ENCODE measurements around the gene KRAS. TPM values are rescaled to one million over a fixed set of nuclear protein-coding genes. Genes with fewer than 3 reads are reported as not detected.

Gene KRAS
- total RNA-seq, 4 donors from 2014 or later: 10.6 to 29.5 (median 12.5) TPM

DNA sequence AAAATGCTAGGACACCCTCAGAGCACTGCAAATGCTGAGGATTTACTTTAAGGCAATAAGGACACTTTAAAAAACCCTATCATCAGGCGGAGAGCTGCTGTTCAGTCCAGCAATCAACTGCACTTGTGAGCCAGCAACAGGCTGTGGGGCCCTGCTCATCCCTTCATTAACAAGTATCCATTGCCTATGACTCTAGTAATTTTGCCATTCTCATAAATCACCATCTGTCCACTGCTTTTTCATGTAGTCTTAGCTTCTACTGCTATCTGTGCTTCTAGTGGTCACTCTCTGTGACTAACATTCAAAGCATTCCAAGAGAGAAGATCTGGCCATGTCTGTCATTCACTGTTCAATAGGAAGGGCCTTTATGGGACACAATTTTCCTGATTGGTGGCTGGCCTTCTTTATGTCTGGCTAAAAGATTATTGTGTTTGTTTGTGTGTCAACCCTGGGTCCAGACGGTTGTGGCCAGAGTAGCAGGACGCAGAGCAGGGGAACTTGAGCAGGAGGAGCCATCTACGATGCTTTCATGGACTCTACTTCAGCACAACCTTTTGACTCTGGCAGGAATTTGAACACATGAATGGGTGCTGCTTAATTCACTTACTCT lies 3.6 kb upstream of the KRAS start:
- TF ChIP-seq, protein P1, sequence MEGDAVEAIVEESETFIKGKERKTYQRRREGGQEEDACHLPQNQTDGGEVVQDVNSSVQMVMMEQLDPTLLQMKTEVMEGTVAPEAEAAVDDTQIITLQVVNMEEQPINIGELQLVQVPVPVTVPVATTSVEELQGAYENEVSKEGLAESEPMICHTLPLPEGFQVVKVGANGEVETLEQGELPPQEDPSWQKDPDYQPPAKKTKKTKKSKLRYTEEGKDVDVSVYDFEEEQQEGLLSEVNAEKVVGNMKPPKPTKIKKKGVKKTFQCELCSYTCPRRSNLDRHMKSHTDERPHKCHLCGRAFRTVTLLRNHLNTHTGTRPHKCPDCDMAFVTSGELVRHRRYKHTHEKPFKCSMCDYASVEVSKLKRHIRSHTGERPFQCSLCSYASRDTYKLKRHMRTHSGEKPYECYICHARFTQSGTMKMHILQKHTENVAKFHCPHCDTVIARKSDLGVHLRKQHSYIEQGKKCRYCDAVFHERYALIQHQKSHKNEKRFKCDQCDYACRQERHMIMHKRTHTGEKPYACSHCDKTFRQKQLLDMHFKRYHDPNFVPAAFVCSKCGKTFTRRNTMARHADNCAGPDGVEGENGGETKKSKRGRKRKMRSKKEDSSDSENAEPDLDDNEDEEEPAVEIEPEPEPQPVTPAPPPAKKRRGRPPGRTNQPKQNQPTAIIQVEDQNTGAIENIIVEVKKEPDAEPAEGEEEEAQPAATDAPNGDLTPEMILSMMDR (IDR thresholded peaks at IDR 0.05; ENCODE audit: low read depth): no peak

DNA sequence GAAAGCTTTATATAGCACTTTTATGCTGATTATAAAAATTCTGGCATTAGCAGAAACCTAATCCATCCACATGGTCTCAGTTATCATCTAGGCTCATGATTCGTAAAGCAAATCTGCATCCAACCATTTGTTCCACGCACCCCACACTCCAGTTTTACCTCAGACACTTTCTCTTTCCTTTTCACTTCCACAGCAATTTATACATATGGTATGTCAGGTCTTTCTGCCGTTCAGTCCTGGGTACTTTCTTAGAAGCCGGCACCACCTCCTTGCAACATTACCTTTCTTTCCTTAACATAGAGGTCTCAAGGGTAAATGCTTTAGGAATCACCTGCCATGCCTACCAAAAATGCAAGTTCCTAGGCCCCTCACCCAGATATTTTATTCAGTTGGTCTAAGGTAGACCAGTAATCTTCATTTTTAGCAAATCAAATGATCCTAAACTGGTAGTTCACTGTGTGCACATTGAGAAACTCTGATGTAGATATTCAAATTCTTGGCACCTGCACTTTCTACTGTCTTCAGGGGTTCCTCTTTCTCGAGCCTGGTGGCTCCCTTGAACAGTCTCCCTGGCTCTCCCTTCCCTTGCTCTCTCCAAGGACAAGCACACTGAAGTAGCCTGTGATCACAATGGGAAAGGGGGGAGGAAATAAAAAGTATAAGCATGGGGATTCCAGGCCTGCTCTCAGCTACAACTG lies 2.8 kb upstream of the KRAS start:
- TF ChIP-seq, protein P1 (IDR thresholded peaks at IDR 0.05; ENCODE audit: low read depth): no peak

DNA sequence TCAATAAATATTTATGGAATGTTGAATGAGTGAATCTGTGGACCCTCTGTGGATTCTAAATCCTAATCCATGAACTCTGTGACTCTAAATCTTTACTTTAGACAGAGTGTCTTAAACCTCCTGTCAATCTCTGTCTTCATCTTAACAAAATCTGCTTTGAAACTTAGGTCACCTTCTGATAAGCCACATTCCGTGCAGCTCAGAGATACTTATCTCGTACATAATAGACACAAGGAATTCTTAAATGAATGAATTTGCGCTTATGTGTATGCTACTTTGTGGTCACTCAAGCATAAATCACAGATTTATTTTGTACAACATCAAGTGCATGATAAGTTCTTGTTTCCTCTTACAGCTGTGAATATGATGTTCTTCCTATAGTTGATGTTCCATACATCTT lies 2.2 kb upstream of the KRAS start:
- TF ChIP-seq, protein P1 (IDR thresholded peaks at IDR 0.05; ENCODE audit: low read depth): no peak

DNA sequence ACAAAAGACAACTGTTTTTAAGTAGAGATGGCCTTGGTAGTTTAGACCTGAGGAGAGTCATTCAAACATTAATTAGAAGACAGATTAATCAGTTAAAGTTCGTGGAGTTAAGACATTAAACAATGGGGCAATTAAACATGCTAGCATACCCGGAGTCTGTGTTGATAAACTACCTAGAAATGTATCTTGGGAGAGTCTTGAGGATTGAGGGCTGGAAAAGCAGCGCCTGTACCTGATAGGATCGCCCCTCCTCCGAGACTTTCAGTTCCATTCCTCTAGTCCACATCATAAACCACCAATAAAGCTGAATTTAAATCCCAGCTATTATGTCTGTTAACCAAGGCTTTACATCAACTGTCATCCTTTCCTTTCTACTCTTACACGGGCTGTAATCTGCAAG lies 1.0 kb upstream of the KRAS start:
- TF ChIP-seq, protein P1 (IDR thresholded peaks at IDR 0.05; ENCODE audit: low read depth): no peak

DNA sequence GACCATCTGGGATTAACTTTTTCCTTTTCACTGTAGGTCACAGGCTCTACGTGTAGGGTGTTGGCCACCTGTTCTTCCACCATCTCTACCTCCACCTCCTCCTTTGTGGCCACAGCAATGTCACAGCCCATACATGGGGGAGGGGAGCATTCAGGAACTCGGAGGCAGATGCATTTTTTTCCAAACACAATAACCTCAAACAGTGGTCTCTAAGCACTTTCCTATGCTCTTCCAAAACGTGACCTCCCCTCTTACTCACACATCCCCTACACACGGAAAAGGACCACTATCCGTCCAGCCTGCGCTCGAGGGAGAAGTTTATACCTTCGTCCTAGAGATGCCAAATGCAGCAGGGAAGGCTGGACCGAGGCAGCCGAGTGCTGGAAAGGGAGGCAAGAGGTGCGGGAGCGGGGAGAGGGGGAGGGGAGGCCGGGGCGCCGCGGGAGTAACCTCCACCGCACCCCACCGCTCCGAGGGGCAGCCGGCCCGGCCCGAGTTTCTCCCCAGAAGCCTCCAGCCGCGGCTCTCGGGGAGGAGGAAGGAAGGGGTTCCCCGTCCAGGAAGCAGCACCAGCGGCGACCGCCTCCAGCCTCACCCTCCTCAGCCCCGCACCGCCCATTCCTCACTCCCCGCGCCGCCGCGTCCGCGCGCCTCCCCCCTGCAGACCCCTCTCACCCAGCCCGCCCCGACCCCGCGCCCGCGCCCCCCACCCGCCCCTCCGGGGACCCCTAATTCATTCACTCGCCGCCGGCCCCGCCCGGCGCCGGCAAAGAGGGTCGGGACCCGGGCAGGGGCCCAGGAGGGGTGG lies 594 bp downstream of the KRAS start:
- TF ChIP-seq, protein P1 (IDR thresholded peaks at IDR 0.05; ENCODE audit: low read depth): no peak

DNA sequence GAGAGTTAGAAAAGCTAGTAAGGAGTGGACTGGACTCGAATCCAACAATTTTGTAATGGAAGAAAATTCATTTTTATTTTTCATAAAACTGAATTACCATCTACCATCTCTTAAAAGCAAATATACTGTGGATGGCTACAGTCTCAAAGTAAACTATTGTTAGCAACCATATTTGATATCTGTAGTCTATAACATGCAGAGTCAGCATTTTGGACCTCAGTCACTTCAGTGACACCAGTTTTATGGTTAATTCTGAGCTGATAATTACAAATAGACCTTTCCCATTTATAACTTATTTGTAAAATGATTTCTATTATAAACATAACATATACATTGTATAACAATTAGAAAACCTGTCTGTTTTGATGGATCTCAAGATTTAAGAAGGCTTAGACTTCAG lies 2.0 kb downstream of the KRAS start:
- TF ChIP-seq, protein P1 (IDR thresholded peaks at IDR 0.05; ENCODE audit: low read depth): no peak

DNA sequence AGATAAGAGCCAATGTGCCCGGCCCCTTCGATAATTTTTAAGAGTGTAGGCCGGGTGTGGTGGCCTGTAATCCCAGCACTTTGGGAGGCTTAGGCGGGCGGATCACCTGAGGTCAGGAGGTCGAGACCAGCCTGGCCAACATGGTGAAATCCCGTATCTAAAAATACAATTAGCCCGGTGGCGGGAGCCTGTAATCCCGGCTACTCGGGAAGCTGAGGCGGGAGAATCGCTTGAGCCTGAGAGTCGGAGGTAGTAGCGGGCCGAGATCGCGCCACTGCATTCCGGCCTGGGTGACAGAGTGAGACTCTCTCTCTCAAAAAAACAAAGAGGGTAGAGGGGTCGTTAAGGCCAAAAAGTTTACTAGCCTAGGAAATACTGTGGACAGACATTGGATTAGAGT lies 2.6 kb downstream of the KRAS start:
- TF ChIP-seq, protein P1 (IDR thresholded peaks at IDR 0.05; ENCODE audit: low read depth): no peak
